Measurements from ENCODE around the gene HLA-DPB1.
A peak's percentile ranks its signal among the peaks of the same experiment; 100 is the strongest.

Gene HLA-DPB1

GRCh38 chr6:33105386-33105785 is 29.6 kb downstream of the HLA-DPB1 start:
- DNase-seq = no peak

- no peak for DNase-seq
These were observed 30.4 kb downstream of the HLA-DPB1 start for GRCh38 chr6:33105916-33106871.

GRCh38 chr6:33107641-33108040 is 31.9 kb downstream of the HLA-DPB1 start:
- DNase-seq = no peak

DNA sequence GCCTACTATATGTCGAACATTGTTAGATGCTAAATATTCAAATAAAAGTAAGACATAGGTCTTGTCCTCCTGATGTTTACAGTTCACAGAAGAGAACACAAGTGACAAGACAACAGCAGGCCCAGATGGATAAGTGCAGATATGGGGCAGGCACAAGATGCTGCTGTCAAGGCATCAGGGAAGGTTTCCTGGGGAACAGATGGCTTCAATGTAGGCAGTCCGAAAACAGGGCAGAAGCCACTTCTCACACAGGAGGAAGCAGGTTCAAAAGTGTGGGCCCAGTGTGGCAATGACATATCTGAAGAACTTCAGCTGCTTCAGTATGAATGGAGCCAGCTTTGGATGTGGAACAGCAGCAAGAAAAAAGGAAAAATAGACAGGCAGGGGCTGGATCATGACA is 32.5 kb downstream of the HLA-DPB1 start:
- no peak for DNase-seq

DNA sequence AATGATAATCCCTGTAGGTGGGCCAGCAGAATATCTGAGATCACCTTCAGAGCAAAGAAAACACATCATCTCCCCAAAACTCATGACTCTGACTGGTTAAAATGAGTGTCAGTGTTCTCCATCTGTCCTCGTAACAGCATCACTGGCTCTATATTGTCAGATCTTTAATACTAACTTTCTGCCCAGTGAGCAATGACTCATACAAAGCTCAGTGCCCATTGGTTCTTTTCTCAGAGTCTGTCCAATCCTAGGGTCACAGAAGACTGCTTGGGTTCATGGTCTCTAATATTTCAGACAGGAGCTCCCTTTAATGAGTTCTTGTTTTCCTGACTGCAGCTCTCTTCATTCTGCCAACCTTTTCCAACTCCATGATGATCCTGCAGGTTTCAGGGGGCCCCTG is 36.4 kb downstream of the HLA-DPB1 start:
- DNase-seq = peak; percentile 6

GRCh38 chr6:33113755-33114154 is 38.0 kb downstream of the HLA-DPB1 start:
- no peak for DNase-seq

GRCh38 chr6:33114406-33114805 is 38.6 kb downstream of the HLA-DPB1 start:
- DNase-seq = no peak

DNA sequence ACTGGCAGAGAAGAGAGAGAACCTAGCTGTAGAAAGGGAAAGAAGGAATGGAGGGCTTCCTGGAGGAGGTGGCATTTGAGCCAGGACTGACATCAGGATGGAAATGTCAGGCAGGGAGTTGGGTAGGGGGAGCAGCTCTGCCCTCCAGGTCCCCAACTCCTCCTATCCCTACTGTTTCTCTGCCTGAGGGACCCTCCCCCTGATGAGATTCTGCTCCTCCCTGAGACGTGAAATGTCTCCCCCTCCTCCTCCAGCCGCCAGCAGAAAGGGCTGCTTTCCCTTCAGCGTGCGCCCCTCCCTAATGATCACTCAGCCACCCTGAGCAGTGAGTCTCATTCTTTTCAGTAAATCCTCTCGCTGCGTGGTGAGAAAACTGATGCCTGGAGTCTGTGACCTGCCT is 40.6 kb downstream of the HLA-DPB1 start:
- DNase-seq = no peak

- no peak for DNase-seq
These were observed 41.3 kb downstream of the HLA-DPB1 start for GRCh38 chr6:33116841-33117711.

DNA sequence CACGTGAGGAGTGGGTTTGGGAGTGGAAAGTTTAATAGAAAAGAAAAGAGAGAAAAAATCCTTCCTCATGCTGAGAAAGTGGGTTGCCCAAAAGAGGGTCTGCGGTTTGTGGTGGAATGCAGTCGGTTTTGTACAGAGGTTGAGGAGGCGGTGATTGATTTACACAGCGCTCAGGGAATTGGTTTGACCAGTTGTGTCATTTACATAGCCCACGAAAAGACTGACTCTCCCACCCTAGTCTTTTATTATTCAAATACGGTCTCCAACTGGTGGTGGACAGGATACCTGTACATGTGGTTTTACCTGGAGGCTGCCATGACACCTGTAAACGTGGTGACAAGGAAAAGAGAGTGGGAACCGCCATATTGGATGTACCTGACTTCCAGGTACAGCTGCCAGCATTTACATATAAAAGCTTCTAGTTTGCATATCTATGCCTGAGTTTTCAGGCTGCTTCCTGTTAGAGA is 42.1 kb downstream of the HLA-DPB1 start:
- DNase-seq = no peak

DNA sequence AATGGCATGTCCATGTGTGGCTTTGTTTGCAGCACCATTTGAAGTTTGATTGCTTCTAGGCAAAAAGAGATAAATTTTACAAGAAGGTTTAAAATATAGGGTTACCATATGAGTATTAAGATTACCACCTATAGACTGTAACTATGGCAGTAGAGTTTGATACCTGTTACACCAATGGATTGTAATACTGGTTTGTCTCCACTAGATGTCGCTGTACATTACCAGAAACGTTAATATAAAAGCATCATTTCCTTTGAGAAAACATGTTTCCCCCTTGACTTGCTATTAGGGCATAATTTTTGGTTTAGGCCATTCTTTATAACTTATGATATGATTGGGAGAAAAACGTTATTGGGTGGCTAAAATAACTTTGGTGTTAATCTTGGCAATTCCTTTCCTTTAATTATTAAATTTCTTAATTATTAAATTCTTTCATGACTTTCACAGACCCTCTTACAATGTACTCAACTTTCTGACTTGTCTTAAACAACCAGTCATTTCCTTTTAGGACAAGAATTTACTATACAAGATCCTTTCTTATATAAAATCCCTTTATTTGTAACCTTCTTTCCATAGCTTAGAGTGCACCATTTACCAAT is 42.8 kb downstream of the HLA-DPB1 start:
- DNase-seq = peak; percentile 15

GRCh38 chr6:33120001-33120400 is 44.2 kb downstream of the HLA-DPB1 start:
- DNase-seq = no peak

DNA sequence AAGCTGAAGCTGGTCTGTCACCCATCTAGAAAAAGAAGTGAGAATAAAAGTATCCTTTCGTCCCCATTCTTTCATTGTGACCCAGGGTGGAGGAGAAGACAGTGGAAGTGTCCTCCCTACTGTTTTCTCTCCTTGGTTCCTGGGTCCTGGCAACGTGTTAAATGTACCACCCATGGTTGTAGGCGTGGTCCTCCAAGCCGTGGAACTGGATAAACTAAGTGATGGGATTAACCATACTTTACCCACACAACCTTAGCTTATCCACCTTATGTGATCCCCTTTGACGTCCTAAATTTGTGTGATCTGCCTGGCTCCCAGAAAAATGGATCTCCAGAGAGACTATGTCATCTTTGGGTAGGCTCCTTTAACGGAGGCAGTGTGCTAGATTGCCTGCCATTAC is 47.4 kb downstream of the HLA-DPB1 start:
- no peak for DNase-seq

DNA sequence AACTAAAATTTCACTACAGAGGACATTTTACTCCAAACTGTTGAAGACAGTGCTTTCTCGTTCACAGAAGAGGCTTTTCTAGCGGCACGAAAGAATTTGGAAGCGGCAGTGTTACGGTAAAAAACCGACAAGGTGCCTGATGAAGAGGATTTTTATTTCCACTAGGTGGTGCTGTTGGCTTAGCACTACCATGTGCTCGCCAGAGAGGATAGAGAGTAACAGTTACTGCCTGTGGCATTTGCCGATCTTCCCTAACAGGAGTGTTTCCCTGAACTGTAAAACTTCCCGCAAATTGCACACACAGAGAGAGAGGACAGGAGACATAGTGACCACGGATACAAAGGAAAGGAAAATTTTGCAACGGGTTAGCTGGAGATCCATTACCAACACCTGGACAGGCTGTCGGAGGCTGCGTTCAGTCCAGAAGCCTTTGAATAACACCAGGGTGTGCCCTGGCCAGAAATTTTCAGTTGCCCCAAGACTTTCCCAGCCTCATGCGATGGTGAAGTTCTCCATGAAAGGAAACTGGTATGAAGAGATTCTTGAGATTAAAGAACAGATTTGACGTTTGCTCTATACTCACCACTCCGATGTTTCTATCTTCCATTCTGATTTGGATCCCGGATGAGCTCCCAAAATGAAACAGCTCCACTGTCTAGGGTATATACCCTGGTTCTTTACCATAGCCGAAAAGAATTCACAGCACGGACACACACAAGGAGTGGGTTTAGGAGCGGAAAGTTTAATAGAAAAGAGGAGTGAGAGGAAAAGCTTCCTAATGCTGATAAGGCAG is 48.1 kb downstream of the HLA-DPB1 start:
- DNase-seq = peak; percentile 8

GRCh38 chr6:33124525-33124901 is 48.7 kb downstream of the HLA-DPB1 start:
- DNase-seq = no peak

GRCh38 chr6:33124947-33125346 is 49.2 kb downstream of the HLA-DPB1 start:
- no peak for DNase-seq

DNA sequence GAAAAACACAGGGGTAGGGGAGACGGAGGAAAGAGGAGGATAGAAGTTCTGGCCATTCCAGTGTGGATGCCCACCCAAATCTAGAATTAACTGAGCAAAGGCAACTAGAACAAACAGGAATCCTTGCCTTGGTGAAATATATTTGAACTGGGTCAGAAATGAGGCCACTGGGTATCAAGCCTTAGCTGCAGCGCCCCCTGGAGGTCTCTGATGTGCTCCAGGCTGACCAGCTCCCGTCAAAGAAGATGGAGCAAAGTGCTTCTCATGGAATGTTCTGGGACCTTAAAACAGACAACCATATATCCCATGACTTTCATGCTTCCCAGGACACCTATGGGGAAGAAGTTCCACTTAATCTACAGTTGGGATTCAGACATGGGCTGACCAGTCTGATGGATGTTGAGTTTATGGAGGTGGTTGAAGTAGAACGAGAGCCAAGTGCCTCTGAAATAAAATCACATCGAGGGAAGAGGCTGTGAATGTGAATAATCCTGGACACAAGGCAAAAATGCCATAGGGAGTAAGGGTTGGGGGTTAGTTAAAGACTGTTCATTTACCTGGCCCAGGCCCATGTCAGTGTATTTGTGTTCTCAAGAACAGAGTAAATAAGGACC is 50.4 kb downstream of the HLA-DPB1 start:
- no peak for DNase-seq

DNA sequence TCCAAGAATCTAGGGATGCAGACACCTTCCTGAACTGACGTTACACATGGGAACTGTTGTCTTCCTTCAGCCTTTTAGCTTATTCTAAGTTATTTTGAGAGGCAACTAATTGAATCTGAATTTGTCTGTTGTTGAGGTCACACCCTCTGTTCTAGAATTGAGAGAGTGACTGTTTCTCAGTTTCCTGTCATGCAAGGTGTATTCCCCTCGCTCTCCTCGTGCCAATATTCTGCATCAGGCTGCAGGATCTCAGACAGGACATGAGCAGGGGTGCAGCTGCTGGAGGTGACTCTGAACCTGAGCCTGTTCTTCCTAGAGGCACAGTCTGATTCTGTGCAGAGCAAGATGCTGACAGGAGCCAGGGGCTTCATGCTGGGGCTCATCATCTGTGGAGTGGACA is 52.5 kb downstream of the HLA-DPB1 start:
- no peak for DNase-seq

DNA sequence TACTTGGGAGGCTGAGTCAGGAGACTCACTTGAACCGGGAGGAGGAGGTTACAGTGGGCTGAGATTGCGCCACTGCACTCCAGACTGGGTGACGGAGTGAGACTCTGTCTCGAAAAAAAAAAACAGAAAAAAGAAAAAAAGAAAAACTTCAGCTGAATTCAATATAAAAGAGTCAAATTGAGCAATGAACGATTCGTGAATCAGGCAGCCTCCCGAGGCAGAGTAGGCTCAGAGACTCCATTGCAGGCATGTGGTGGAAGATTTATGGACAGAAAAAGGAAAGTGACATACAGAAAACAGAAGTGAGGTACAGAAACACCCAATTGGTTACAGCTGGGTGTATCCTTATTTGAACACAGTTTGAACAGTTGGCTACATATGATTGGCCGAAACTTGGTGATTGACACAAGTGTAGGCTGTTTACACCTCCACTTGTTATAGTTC is 56.3 kb downstream of the HLA-DPB1 start:
- DNase-seq = no peak

DNA sequence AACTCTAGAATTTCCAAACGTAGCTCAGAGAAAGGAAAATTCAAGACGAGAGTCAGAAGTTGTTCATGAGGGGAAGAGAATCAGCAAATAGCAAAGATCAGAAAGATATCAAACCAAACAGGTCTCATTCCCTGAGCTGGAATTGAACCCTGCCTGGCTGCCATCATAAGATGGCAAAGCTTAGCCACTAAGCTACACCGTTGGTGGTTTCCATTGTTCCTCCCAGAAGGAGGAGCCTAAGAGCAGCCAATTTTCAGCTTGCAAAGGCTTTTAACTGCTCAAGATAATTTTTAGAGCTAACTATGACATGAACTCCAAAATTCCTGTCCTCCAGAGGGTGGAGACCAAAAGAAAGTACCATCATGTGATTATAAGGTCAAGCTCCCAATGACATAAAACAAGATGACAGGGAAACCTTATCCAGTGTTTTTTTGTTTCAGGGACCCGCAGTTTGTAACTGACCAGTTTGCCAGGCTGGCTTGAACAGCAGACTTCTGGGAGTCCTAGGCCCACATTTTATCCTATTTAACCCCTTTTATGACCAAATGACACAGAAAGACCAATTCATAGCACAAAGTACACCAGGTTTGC is 60.6 kb downstream of the HLA-DPB1 start:
- DNase-seq = no peak

Data from NCI-H446 treated with DMSO at 0.1 percent for 48 hours (cell line).